ENCODE measurements around the gene SDCCAG8.

- TF ChIP-seq, protein P1, sequence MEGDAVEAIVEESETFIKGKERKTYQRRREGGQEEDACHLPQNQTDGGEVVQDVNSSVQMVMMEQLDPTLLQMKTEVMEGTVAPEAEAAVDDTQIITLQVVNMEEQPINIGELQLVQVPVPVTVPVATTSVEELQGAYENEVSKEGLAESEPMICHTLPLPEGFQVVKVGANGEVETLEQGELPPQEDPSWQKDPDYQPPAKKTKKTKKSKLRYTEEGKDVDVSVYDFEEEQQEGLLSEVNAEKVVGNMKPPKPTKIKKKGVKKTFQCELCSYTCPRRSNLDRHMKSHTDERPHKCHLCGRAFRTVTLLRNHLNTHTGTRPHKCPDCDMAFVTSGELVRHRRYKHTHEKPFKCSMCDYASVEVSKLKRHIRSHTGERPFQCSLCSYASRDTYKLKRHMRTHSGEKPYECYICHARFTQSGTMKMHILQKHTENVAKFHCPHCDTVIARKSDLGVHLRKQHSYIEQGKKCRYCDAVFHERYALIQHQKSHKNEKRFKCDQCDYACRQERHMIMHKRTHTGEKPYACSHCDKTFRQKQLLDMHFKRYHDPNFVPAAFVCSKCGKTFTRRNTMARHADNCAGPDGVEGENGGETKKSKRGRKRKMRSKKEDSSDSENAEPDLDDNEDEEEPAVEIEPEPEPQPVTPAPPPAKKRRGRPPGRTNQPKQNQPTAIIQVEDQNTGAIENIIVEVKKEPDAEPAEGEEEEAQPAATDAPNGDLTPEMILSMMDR (IDR thresholded peaks at IDR 0.05) = no peak
- no peak for TF ChIP-seq POLR2A (IDR thresholded peaks at IDR 0.05)
Observed at GRCh38 chr1:243378669-243379068, 122.8 kb downstream of the SDCCAG8 start.

All from Peyer's patch (tissue), 4 donors.